Stimulated activated naive B cell treated with anti-CD40 and anti-IgM and Interleukin-4, amounts not matched to agents 10 μg/mL and 1 μg/mL and 100 μg/mL, for 72 hours (primary cell): Measurements from ENCODE around the gene HSPG2.
A peak's percentile ranks its signal among the peaks of the same experiment; 100 is the strongest.

Source experiments
- ATAC-seq, 2 donors: fragments of 150-1000 bp; cut with Tn5 transposase; replicated peaks; 2 replicates each; pipeline ENCODE4 v1.10.0; 2021; ENCODE audit warnings: moderate library complexity in 1 of 2
- DNase-seq: peaks from one replicate; pipeline ENCODE4 v3.0.0; 2021
- H3K27ac Mint-ChIP-seq: one replicate; pipeline ENCODE4 v1.8.0; 2022; ENCODE audit warnings: mild to moderate bottlenecking, mixed read lengths
- H3K27me3 Mint-ChIP-seq, 2 donors: one replicate each; pipeline ENCODE4 v1.8.0; 2022; ENCODE audit warnings: mixed read lengths in 2 of 2
- H3K36me3 Mint-ChIP-seq, 2 donors: one replicate each; pipeline ENCODE4 v1.8.0; 2022; ENCODE audit warnings: mixed read lengths in 2 of 2, mild to moderate bottlenecking in 1 of 2
- H3K4me1 Mint-ChIP-seq, 2 donors: one replicate each; pipeline ENCODE4 v1.8.0; 2022; ENCODE audit warnings: mixed read lengths in 2 of 2, mild to moderate bottlenecking in 1 of 2
- H3K4me3 Mint-ChIP-seq, 2 donors: one replicate each; pipeline ENCODE4 v1.8.0; 2022; ENCODE audit warnings: mild to moderate bottlenecking in 2 of 2, mixed read lengths in 2 of 2, moderate library complexity in 1 of 2
- H3K9me3 Mint-ChIP-seq, 2 donors: one replicate each; pipeline ENCODE4 v1.8.0; 2022; ENCODE audit warnings: mixed read lengths in 2 of 2, mild to moderate bottlenecking in 1 of 2

HSPG2 gene

DNA sequence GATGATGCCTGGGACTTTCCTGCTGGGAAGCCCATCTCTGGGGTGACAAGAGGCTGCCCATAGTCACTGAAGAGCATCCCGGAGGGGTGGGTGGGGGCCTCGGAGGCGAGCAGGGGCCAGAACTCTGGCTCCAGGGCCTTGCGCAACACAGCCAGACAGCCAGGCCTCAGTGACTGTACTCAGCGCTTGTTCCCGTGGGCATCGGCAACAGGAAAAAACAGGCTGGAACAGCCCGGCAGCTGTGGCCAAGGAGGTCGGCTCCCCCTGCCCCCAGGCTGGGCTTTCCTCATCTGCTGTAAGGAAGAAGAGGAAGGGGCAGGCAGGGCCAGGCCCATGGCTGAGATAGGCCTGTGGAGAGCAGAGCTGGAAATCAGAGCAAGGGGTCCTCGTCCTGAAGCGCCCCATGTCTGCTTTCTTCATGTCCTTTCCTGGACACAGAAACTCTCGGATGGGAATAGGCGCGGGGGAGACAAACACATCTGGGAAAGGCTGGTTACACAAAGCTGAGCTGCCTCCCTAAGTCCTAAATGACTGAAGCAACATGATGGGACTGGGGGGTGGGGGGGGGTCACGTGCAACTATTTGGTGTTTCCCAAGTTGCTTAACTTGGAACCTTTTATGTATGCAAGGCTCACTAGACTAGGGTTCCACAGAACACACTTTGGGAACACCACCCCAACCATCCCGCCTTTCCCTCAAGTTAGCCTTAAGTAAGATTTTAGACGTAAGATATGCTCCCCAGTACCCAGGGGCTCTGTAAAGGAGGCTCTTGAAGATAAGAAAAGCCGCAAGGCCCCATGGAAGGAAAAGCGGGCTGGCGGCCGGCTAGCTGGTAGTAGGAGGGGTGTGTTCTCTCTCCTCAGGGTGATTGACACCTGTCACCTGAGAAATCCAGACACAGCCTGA is 30.7 kb downstream of the HSPG2 start:
- H3K36me3 Mint-ChIP-seq, result no peaks in the 10 kb centered on the region
- H3K27me3 Mint-ChIP-seq, result peaks cover 6% of the 10 kb centered on the region in 2 donors
- DNase-seq (no peak), ATAC-seq (no peak)
- no peak overlapping the region for H3K4me3 Mint-ChIP-seq
- H3K9me3 Mint-ChIP-seq, result no peaks in the 10 kb centered on the region
- peaks cover 31% of the 10 kb centered on the region in 2 donors for H3K4me1 Mint-ChIP-seq
- peak overlapping the region; percentile 14 for H3K27ac Mint-ChIP-seq

DNA sequence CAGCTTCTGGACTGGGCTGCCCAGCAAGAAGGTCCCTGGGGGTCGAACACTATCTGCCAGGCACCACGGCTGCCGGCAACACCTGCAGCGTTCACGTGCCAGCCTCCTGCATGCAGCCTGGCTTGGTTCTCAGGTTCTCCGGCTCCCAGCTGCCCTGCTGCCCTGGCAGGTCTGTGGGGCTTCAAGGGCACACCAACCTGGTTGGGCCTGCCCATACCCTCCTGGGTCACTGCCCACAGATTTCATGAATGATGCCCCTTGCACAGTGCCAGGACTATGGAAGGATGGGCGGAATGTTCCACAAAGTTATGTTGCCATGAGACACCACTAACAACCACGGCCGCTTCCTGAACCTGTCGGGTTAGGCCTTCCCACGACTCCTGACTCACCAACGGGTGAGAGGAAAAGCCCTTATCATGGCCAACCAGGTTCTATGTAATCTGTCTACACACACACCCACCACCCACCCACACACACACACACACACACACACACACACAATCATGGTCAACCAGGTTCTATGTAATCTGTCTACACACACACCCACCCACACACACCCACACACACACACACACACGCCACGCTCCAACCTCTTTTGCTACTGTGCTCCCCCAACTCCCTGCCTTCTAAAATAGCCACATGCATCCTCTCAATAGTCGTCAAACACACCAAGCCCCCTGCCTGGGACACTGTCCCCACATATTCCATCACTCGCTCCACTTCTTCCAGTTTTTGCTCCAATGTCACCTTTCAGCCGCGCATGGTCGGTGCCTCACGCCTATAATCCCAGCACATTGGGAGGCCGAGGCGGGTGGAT is 32.2 kb downstream of the HSPG2 start:
- Mint-ChIP-seq H3K36me3 (no peaks in the 10 kb centered on the region), H3K4me3 (no peak overlapping the region), H3K27me3 (peaks cover 6 to 11% of the 10 kb centered on the region in 2 donors), H3K9me3 (no peaks in the 10 kb centered on the region), H3K27ac (no peak overlapping the region), H3K4me1 (peaks cover 19 to 23% of the 10 kb centered on the region in 2 donors)
- ATAC-seq, result no peak
- no peak for DNase-seq

DNA sequence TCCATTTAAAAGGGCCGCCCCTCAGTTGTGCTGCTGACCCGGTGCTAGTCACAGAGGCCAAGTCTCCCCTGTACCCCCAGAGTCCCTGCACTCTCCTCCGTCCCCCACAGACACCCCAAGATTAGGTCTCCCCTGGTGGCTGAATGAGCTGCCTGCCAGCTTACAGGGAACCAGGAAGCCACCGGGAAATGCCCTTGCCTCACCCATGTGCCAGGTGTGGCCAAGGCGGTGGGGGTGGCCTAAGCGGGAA is 32.7 kb downstream of the HSPG2 start:
- Mint-ChIP-seq H3K27me3 (peaks cover 9 to 11% of the 10 kb centered on the region in 2 donors), H3K4me1 (peaks cover 17 to 18% of the 10 kb centered on the region in 2 donors), H3K9me3 (no peaks in the 10 kb centered on the region), H3K36me3 (no peaks in the 10 kb centered on the region), H3K27ac (no peak overlapping the region), H3K4me3 (no peak overlapping the region)
- ATAC-seq, result no peak
- DNase-seq, result no peak

DNA sequence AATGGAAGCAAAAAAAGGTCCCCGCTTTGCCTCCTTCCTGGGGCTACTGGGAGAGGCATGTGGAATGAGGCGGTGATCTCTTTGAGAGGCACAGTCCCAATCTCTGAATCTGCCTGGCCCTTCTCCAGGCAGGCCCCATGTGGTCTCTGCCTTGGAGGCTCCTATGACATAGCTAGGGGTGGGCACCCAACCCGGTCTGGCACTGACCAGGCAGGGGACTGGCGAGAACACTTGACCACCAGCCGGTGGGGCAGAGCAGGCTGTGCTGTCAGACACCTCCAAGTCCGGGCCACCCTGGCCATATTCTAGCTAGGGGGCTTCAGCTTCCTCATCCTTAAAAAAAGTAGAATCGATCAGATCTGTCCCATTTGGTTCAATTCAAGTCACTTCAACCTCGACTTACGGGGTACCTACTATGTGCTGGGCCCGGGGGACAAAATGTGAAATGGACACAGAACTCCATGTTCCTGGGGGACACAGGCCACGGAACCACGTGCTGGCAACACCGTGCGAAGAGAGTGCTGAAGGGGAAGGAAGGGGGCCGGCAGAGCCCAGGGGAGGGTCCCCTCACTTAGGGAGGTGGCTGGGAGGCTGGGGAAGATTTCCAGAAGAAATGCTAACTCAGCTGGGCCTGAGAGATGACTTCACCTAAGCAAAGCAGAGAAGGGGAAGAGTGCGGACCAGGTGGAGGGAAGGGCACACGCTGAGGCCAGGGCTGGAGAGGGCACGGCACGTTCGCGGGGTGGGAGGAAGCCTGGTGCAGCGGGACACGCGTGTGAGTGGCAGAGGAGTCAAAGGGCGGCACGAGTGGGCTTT is 33.3 kb downstream of the HSPG2 start:
- H3K36me3 Mint-ChIP-seq, result no peaks in the 10 kb centered on the region
- ATAC-seq, result no peak
- H3K4me3 Mint-ChIP-seq, result peak overlapping the region in 1 of 2 donors; percentile 14
- H3K27me3 Mint-ChIP-seq, result peaks cover 10 to 11% of the 10 kb centered on the region in 2 donors
- peaks cover 12 to 13% of the 10 kb centered on the region in 2 donors for H3K4me1 Mint-ChIP-seq
- H3K9me3 Mint-ChIP-seq, result no peaks in the 10 kb centered on the region
- no peak for DNase-seq
- no peak overlapping the region for H3K27ac Mint-ChIP-seq

DNA sequence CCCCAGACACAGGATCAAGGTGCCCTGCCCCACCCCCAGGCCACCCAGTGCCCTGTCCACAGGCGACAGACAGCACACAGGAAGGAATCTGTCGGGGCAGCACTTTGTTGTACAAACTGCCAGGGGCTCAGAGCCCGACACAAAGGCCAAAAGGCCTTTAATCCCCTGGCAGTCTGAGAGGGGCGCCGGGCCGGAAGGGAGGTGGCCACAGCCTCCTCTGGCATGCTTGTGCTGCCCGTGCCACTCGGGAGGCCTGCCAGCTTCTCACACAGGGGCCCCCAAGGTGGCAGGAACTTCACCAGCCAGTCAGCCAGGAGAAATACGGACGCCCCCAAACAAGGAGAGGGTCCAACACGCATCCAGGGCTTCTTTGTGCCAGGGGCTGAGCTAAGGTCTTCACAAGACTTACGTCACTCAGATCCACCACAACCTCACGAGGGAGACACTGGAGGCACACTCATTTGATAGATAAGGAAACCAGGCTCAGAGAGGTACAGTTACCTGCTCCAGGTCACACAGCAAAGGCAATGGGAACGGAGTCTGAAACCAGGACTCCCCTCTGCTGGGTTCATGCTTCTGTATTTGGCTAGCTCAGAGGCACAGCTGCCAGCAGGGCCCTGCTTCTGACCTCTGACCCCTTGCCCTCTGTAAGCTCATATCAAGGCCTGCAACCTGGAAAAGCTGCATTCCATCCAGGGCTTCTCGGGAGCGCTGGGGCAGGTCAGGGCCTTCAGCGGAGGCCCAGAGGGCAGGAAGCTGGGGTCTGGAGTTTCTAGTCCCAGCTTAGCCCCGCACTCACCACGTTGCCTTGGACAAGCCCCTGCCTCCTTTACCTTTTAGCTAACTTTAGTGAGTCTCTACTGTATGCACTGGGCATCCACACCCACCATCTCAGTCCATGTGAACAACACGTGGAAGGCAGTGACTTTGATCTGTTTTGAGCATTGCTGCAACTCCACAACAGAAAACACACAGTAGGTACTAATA is 34.8 kb downstream of the HSPG2 start:
- DNase-seq (no peak), ATAC-seq (no peak)
- no peak overlapping the region for H3K4me3 Mint-ChIP-seq
- no peaks in the 10 kb centered on the region for H3K9me3 Mint-ChIP-seq
- no peaks in the 10 kb centered on the region for H3K36me3 Mint-ChIP-seq
- H3K27ac Mint-ChIP-seq, result peak overlapping the region; percentile 44
- peaks cover 10 to 11% of the 10 kb centered on the region in 2 donors for H3K27me3 Mint-ChIP-seq
- H3K4me1 Mint-ChIP-seq, result peaks cover 9 to 11% of the 10 kb centered on the region in 2 donors

DNA sequence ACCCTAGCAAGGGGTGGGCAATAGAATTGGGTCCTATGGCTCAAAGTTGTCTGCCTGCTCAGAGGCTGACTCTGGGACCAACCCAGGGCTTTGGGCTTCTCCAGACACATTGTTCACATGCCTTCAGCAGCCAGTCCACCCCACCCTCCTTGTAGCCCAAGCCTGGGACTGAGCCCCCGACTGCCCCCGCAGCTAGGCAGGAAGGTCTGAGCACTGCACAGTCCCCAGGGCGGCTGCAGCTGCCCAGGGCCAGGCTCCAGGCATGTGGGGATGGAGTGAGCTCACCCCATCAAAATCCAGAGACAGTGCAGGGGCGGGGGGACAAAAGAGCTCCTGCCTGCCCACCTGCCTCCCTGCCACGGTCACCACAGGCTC is 35.6 kb downstream of the HSPG2 start:
- Mint-ChIP-seq H3K27ac (no peak overlapping the region), H3K9me3 (no peaks in the 10 kb centered on the region), H3K36me3 (no peaks in the 10 kb centered on the region), H3K4me3 (no peak overlapping the region), H3K27me3 (peaks cover 10 to 11% of the 10 kb centered on the region in 2 donors), H3K4me1 (peaks cover 9 to 11% of the 10 kb centered on the region in 2 donors)
- ATAC-seq (no peak), DNase-seq (no peak)

DNA sequence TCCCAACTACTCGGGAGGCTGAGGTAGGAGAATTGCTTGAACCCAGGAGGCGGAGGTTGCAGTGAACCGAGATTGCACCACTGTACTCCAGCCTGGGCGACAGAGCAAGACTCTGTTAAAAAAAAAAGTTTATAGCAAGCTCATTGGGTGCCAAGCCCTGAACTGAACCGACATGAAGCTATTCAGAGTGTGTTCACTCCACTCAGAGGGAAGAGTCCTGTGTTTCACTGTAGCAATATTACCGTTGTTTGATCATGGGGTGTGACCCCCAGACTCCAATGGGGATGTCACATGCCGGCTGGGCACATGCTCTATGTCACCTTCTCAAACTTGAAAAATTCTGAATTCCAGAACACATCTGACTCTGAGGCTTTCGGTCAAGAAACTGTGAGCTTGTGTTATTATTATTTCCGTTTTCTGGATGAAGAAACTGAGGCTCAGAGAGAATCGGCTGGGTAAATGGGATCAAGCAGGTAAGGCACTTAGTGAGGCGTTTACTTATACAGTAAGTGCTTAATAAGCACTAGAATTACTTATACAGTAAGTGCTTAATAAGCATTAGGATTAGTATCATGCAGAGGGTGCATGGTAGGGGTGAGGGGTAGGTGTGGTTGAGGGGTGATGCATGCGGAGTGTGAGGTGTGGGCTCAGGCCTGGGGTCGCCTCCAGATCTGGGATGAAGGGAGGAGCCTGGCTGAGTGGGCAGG is 36.2 kb downstream of the HSPG2 start:
- Mint-ChIP-seq H3K36me3 (no peaks in the 10 kb centered on the region), H3K9me3 (no peaks in the 10 kb centered on the region), H3K27ac (no peak overlapping the region), H3K4me1 (peaks cover 9 to 11% of the 10 kb centered on the region in 2 donors), H3K27me3 (peaks cover 10 to 11% of the 10 kb centered on the region in 2 donors), H3K4me3 (no peak overlapping the region)
- ATAC-seq (no peak), DNase-seq (no peak)

DNA sequence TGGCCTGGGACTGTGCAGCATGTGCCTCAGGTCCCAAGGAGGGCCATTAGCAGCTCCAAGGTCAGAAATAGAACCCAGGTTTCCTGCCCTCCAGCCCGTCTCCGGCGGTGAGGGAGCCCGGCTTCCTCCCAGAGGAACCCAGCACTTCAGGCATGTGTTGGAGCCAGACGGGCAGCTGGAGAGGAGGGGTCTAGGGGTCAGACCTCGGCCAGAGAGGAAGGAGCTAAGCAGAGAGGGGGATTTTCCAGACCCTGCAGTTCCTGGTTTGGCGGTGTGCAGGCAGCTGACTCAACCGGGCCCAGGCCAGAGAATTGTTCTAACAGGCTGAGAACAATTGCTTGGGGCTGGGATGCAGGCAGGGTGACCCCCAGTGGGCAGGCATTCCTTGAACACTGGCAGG is 37.1 kb downstream of the HSPG2 start:
- ATAC-seq, result no peak
- Mint-ChIP-seq H3K4me3 (no peak overlapping the region), H3K36me3 (no peaks in the 10 kb centered on the region), H3K27ac (no peak overlapping the region), H3K27me3 (peaks cover 10 to 11% of the 10 kb centered on the region in 2 donors), H3K9me3 (no peaks in the 10 kb centered on the region), H3K4me1 (peaks cover 8 to 11% of the 10 kb centered on the region in 2 donors)
- DNase-seq, result no peak

DNA sequence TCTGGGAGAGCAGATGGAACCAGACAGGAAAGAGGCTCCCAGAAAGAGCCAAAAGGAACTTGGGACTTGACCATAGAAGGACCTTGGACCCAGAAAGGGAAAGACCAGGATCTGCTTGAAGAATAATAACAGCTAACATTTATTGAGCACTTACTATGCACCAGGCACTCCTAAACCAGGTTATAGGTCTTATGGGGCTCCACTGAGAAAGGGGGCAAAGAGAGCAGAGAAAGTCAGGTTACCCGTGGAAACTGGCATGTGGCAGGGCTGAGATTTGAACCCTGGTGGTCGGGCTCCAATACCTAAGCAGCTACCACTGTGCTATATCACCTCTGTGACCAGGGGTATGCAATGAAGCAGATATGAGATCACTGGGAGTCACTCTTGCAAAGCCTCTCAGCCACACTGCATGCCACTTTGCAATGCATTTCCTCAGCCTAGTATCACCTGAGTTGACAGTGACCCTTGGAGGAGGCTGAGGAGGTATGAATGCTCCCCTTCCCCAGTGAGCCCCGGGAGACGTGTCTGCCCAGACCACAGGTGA is 37.8 kb downstream of the HSPG2 start:
- Mint-ChIP-seq H3K36me3 (no peaks in the 10 kb centered on the region), H3K4me1 (peaks cover 7 to 11% of the 10 kb centered on the region in 2 donors), H3K9me3 (no peaks in the 10 kb centered on the region)

DNA sequence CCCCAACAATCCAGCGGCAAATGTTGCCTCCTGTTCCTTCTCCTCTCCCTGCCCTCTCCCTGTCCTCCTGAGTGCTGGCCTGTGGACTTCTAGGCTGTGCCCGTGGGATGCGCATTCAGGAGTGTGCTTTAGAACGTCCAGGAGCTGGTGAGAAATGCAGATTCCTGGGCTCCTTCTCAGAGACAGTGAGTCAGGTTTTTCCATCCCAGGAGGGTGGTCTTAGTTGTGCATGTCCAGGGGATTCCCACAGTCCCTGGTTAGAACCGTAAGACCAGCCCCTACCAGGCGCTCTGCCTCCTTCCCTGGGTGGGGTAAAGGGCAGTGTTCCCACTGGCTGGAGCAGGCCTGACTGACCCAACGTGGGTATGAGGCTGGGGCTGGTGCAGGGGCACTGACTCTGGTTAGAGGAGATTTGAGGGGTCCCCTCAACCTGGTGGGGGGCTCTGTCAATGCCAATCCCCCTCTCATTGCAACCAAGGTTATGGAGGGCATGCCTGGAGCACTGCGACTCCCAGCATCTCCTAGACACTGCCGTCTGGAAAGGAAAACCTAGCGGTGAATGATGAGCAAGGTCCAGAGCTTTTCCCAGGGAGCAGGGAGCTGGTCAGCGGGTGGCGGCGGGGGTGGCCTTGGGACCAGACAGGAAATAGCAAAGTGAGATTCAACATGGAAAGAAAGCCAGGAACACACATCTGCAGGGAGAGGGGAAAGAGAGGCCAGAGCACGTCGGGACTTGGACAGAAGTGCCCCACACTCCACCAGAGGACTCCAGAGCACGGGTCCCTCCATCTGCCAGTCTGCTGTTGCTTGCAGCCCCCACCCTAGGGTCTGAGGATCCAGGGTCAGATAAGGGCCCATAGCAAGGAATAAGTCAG is 38.5 kb downstream of the HSPG2 start:
- Mint-ChIP-seq H3K27ac (no peak overlapping the region), H3K36me3 (no peaks in the 10 kb centered on the region), H3K9me3 (no peaks in the 10 kb centered on the region), H3K27me3 (peaks cover 4 to 5% of the 10 kb centered on the region in 2 donors), H3K4me3 (no peak overlapping the region), H3K4me1 (peaks cover 4 to 11% of the 10 kb centered on the region in 2 donors)
- ATAC-seq (no peak), DNase-seq (no peak)

More for the DNA sequence above, 37.8 kb downstream of the HSPG2 start:
- DNase-seq, result no peak
- Mint-ChIP-seq H3K27me3 (peaks cover 10 to 11% of the 10 kb centered on the region in 2 donors), H3K4me3 (no peak overlapping the region), H3K27ac (no peak overlapping the region)
- peak in 1 of 2 donors; percentile 47 for ATAC-seq

DNA sequence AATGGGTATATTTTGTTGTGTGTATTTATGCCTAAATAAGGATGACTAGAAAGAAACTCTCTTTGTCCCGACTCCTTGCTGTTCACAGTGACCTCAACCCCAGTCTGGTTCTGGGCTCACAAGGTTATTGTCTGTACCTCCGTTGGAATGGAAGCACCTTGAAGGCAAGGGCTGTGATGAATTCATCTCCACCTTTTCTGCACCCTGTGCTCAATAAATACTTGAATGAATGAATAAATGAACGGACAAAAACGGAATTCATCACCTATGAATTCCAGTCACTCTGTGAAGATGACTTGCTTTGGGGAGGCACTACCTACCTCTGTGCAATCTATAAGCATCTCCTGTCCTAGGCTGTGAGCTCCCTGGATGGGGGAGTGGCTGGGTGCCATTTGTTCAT is 39.3 kb downstream of the HSPG2 start:
- no peaks in the 10 kb centered on the region for H3K9me3 Mint-ChIP-seq
- no peak overlapping the region for H3K27ac Mint-ChIP-seq
- H3K4me3 Mint-ChIP-seq, result no peak overlapping the region
- no peak for DNase-seq
- peaks cover 4 to 11% of the 10 kb centered on the region in 2 donors for H3K4me1 Mint-ChIP-seq
- no peaks in the 10 kb centered on the region for H3K36me3 Mint-ChIP-seq
- ATAC-seq, result no peak
- peaks cover 4 to 5% of the 10 kb centered on the region in 2 donors for H3K27me3 Mint-ChIP-seq
